HG03025 (cell line): ENCODE data around the gene ZMYND11.

Experiments used
- ATAC-seq: cut with Tn5 transposase; IDR thresholded peaks from one replicate; pipeline ENCODE4 v1.9.1; 2021; ENCODE audit warnings: mild to moderate bottlenecking, moderate library complexity; ENCODE audit not compliant: unreplicated experiment, low FRiP score

ZMYND11 gene

GRCh38 chr10:135132-135600 is at the start of gene ZMYND11:
ZMYND11 (plus strand) TSS chr10:135455; CDS start chr10:180013, 44,558 bp downstream.
- ATAC-seq = peak; percentile 47

- no peak for ATAC-seq
Observed at GRCh38 chr10:86031-86430, 49.2 kb upstream of the ZMYND11 start.

GRCh38 chr10:87177-88080 is 47.8 kb upstream of the ZMYND11 start:
- no peak for ATAC-seq

GRCh38 chr10:88253-88652 is 47.0 kb upstream of the ZMYND11 start:
- ATAC-seq = no peak

DNA sequence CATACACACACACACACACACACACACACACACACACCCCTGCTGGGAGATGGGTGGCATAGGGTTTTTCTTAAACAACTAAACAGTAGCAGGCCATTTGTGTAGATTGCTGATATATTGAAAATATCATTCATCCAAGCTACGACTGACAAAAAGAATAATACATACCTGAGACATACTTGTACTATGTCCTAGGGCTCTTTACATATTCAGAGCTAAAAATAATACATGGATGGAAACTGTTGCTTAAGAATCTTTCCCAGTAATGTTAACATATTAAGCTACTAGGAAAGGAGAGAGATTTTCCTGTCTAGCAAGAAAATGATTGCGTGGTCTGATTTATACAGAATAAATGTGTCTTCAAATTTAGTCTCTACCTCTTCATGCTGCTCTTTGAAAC is 46.0 kb upstream of the ZMYND11 start:
- no peak for ATAC-seq

DNA sequence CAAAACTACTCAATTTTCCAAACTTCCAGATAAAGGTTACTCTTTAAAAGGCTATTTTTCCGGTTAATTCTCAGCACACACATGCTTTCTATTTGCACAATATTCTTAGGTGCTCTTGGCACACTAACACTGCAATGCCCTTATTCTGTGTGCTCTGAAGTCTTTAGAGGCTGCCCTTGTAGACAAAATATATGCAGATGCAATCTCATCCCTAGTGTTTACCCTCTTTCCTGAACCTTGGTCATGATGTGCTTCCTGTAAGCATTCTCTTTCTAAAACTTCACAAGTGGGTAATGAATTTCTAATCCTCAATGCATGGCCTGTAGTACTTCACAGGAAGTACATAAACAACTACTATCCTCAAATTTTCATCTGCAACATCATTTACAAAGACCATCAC is 45.1 kb upstream of the ZMYND11 start:
- ATAC-seq = no peak

DNA sequence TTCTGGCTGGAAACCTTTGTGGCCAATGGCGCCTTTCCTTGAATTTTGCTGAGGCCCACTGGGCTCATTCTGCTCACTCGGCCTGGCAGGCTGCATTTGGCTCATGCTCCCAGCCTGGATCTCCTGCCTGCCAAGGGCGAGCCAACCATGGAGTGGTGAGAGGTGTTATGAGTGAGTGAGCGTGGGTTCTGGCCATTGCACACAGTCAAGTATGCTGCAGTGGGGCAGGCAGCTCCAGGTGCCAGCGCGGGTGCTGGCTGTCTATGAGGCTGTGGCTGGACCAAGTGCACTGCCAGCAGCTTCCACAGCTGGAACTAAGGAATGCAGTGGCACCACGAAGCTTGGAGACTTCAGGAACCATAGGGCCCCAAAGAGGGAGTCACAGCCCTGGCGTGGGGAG is 43.9 kb upstream of the ZMYND11 start:
- no peak for ATAC-seq

DNA sequence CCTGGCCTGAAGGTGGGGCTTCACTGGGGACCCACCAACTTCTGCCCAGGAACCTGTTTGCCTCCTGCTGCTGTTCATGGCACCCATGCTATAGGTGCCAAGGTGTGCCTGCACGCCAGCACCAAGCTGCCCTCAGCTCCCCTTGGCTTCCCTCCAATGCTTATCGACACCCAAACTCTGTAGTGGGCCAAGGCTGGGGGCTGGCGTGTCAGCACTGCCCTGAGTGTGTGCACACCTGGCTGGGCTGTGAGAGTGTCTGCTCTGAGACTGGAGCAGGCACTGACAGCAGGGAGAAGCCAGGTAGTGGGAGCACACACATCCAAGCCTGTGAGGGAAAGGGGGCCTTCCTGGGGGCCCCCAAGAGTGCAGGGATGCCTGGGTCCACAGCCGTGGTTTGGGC is 43.1 kb upstream of the ZMYND11 start:
- ATAC-seq = no peak

- no peak for ATAC-seq
Observed at GRCh38 chr10:92846-93245, 42.4 kb upstream of the ZMYND11 start.

DNA sequence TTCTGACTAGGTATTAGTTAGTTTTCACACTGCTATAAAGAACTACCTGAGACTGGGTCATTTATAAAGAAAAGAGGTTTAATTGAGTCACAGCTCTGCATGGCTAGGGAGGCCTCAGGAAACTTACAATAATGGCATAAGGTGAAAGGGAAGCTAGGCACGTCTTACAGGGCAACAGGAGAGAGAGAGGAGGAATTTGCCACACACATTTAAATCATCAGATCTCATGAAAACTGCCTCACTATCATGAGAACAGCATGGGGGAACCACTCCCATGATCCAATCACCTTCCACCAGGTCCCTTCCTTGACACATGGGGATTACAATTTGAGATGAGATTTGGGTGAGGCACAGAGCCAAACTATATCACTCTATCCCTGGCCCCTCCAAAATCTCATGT is 40.6 kb upstream of the ZMYND11 start:
- no peak for ATAC-seq

DNA sequence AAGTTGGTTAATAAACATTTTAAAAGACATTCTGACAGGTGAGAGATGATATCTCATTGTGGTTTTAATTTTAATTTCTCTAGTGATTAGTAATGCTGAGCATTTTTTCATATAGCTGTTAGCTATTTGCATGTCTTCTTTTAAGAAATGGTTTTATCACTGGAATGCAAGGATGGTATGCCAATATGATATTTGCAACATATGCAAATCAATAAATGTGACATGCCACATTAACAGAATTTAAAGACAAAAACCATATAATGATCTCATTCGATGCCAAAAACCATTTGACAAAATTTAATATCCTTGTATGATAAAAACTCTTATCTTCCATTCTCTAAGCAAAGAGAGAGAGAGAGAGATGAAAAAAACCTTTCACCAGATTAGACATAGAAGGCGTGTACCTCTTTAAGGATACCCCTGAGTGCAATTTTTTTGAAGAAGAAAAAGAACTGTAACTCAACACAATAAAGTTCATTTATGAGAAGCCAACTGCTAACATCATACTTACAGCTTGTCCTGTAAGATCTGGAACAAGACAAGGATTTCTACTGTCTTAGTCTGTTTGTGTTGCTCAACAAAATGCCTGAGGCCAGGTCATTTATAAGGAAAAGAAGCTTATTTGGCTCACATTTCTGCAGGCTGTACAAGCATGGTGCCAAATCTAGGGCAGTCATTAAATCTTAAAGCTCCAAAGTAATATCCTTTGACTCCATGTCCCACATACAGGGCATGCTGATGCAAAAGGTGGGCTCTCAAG is 39.7 kb upstream of the ZMYND11 start:
- no peak for ATAC-seq

DNA sequence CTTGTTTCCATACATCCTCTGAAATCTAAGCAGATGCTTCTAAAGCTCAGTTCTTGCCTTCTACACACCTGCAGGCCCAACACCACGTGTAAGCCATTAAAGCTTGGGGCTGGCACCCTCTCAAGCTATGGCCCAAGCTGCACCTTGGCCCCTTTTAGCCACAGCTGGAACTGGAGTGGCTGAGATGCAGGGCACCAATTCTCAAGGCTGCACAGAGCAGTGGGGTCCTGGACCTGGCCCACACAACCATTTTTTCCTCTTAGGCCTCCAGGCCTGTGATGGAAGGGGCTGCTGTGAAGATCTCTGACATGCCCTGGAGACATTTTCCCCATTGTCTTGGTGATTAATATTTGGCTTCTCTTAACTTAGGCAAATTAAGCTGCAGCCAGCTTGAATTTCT is 38.8 kb upstream of the ZMYND11 start:
- no peak for ATAC-seq

GRCh38 chr10:104416-104815 is 30.8 kb upstream of the ZMYND11 start:
- no peak for ATAC-seq

GRCh38 chr10:104862-105565 is 30.2 kb upstream of the ZMYND11 start:
- no peak for ATAC-seq

DNA sequence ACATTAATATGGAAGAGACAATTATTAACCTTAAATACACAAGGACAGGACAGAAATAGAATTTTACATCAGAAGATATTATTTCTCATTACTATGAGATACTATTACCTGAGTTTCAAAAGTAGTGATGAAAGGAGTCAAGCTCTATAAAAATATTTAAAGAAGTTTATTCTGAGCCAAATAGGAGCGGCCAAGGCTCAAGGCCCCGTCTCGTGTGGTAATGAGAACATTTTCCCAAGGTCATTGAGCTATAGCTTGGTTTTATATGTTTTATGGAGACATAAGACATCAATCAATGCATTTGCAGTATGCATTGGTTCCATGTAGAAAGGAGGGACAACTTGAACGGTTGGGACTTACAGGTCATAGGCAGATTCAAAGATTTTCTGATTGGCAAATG is 29.4 kb upstream of the ZMYND11 start:
- ATAC-seq = no peak

DNA sequence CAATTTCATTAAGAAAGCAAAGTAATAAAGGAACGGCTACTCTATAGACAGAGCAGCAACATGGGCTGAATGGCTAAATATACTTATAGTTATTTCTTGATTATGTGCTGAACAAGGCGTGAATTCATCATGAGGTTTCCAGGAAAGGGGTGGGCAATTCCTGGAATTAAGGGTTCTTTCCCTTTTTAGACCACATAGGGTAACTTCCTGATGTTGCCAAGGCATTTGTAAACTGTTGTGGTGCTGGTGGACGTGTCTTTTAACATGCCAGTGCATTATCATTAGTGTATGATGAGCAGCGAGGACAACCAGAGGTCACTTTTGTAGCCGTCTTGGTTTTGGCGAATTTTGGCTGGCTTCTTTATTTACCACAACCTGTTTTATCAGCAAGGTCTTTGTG is 28.5 kb upstream of the ZMYND11 start:
- no peak for ATAC-seq

GRCh38 chr10:112246-112645 is 23.0 kb upstream of the ZMYND11 start:
- no peak for ATAC-seq

DNA sequence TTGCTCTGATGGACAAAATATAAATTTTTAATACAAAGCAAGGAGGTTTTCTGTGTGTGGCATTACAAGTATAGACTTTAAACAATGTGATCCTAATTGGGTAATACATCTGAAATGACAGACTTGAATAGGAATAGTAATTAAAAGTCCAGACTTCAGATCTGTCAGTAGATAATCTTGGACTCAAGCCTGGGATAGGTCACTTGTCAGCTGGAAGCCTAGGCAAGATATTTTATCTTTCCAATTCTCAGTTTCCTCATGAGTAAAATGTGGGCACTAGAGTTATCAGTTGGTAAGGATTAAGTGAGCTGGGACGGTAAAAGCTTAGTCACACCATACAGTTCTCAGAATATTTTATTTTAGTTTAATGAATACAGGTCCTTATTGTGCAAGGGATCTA is 10.4 kb upstream of the ZMYND11 start:
- no peak for ATAC-seq

DNA sequence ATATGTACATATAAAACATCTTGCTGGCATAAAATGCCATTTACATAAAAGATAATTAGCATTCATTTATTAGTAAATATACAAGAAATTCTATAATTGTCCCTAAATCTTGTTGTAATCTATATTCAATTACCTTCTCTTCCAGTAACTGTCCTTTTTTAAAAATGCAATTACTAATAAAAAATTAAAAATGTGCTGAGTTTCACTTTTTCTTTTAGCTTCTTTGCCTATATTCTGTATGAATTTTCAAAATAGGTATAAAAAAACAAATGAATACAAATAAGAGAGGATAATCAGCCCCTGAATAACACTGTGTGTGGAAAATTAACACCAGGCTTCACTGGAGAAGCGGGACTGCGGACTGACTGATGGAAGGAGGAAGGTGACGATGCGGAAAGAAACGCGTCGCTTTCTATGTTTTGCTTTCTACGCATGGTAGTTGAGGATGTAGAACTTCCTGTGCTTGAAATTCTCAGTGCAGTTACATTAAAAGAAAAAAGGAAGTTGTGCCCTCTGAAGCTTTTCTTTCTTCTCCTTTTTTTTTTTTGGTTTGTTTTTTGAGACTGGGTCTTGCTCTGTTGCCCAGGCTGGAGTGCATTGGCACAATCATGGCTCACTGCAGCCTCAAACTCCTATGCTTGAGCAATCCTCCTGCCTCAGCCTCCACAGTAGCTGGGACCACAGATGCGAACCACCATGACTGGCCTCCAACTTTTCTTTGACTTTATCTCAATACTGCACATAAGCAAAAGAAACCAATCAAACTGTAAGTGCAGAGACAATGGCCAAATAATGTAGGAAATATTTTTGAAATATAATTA is 7.4 kb upstream of the ZMYND11 start:
- peak; percentile 68 for ATAC-seq

DNA sequence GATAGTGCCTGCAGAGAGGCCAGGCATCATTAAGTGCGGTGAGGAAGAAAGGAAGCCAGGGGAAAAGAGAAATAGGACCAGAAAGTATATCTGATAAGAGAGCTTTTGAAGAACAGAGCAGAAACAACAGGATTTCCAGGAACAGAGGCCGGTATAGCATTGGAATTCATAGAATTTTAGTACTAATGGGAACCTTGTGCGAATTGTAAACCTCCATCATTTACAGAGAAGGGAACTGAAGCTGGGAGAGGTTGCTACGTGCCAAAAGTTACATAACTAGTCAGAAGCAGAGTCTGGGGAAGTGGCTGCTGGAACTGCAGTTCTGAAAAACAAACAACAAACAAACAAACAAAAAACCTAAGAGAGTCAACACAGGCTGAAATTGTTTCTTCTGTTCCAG is 5.4 kb upstream of the ZMYND11 start:
- ATAC-seq = no peak
